ENCODE measurements around the gene TRIM47. TPM values are rescaled to one million over a fixed set of nuclear protein-coding genes. Genes with fewer than 3 reads are reported as not detected.

Gene TRIM47
- total and polyA plus RNA-seq, 4 donors, result 6.9 to 18.5 (median 13.8) TPM

DNA sequence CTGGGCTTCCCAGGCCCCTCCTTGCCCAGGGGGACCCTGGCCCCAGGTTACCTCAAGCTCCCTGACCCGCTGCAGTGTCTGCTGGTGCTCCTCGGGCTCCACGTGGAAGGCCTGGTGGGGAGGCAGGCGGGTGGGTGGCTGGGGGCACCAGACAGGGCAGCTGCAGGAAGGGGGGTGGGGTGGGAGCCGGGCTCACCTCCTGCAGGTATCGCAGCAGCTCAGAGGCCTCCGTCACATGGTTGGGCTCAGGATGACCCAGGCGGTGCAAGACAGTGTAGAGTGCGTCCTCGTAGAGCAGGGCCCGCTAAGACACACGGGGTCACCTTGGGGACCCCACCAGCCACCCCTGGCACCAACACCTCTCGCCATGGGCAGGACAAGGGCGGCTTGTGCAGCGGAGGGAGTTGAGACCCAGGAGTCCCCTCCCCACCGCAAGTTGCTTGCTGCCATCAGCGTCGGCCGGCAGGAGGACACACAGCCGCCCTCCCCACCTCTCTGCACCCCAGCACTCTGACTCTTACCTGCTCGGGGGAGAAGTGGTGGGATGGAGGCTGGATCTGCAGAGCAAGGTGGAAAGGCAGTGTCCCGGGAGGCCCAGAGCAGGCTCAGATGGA is 35.3 kb downstream of the TRIM47 start (continued):
- TF ChIP-seq TAF1 (conservative IDR thresholded peaks at IDR 0.05) (no peak), SP1 (IDR thresholded peaks at IDR 0.05) (no peak), FOXA1 (IDR thresholded peaks at IDR 0.05) (no peak), NR2F2 (IDR thresholded peaks at IDR 0.05) (no peak)

DNA sequence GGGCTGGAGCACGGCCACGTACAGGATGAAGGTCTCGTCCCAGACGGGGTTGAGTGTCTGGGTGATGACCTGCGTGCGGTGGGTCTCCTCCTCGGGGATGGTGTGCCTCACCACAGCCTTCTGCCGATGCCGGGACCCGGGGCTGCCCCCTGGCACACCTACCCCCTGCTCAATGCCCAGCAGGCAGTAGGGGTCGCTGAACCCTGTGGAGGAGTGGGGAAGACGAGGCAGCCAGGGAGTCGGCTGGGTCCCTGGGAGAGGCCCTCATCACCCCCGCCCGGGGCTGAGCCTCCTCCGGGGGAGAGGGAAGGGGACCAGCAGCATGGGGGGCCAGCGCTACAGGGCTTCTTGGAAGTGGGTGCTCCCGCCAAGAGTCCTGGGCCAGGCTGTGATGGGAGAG is 36.0 kb downstream of the TRIM47 start:
- no peak overlapping the region for H3K4me3 ChIP-seq (ENCODE audit: low read depth in 1 of 3, low read length in 3 of 3)
- peaks cover 15 to 29% (median 16%) of the 10 kb centered on the region in 4 donors for H3K36me3 ChIP-seq (ENCODE audit: control insufficient read depth in 4 of 4, insufficient read depth in 3 of 4, low read depth in 1 of 4, low read length in 3 of 4)
- DNase-seq (ENCODE audit: low spot score), result no peak
- no peaks in the 10 kb centered on the region for H3K9me3 ChIP-seq (ENCODE audit: control insufficient read depth in 4 of 4, low read length in 3 of 4)
- no peak overlapping the region for H3K27ac ChIP-seq (ENCODE audit: low read depth in 1 of 2, low read length in 2 of 2)
- WGBS, result 94% methylated on average over 18 of the region's 18 CpGs
- peaks cover 0 to 16% (median 6%) of the 10 kb centered on the region in 4 donors for H3K4me1 ChIP-seq (ENCODE audit: control insufficient read depth in 4 of 4, insufficient read depth in 4 of 4, low read length in 3 of 4)
- TF ChIP-seq NR2F2 (IDR thresholded peaks at IDR 0.05) (no peak), JUND (IDR thresholded peaks at IDR 0.05) (no peak), HNF4A (conservative IDR thresholded peaks at IDR 0.05) (no peak), HNF4G (IDR thresholded peaks at IDR 0.05) (no peak), YY1 (IDR thresholded peaks at IDR 0.05) (no peak), FOXA2 (IDR thresholded peaks at IDR 0.05) (no peak), EGR1 (IDR thresholded peaks at IDR 0.05; ENCODE audit: low read depth in 2 of 2) (no peak), RXRA (IDR thresholded peaks at IDR 0.05) (no peak)
- TF ChIP-seq, protein P1, sequence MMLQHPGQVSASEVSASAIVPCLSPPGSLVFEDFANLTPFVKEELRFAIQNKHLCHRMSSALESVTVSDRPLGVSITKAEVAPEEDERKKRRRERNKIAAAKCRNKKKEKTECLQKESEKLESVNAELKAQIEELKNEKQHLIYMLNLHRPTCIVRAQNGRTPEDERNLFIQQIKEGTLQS (IDR thresholded peaks at IDR 0.05), result no peak
- H3K9ac ChIP-seq (ENCODE audit: low read depth in 1 of 2, low read length in 2 of 2), result no peak overlapping the region
- no peaks in the 10 kb centered on the region for H3K27me3 ChIP-seq (ENCODE audit: control insufficient read depth in 4 of 4, insufficient read depth in 4 of 4, low read length in 3 of 4)

DNA sequence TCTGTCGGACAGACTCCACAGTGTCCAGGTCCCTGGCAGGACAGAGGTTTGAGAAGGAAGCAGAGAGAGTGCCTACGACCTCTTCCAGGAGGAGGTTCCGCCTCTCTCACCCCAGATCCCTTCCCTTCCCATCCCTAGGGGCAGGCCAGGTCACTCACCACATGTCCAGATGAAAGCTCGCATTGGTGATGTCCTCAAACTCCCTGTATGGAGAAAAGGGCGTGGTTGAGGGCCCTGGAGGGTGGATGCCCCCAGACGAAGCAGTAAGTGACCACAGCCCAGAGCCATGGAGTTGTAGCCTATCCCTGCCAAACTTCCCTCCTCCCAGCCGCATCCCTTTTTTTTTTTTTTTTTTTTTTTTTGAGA is 37.6 kb downstream of the TRIM47 start:
- Histone ChIP-seq H3K4me1 (ENCODE audit: control insufficient read depth in 4 of 4, insufficient read depth in 4 of 4, low read length in 3 of 4) (peaks cover 0 to 13% (median 4%) of the 10 kb centered on the region in 4 donors), H3K27me3 (ENCODE audit: control insufficient read depth in 4 of 4, insufficient read depth in 4 of 4, low read length in 3 of 4) (no peaks in the 10 kb centered on the region), H3K4me3 (ENCODE audit: low read depth in 1 of 3, low read length in 3 of 3) (no peak overlapping the region), H3K9ac (ENCODE audit: low read depth in 1 of 2, low read length in 2 of 2) (no peak overlapping the region), H3K36me3 (ENCODE audit: control insufficient read depth in 4 of 4, insufficient read depth in 3 of 4, low read depth in 1 of 4, low read length in 3 of 4) (peaks cover 2 to 20% (median 7%) of the 10 kb centered on the region in 4 donors), H3K9me3 (ENCODE audit: control insufficient read depth in 4 of 4, low read length in 3 of 4) (no peaks in the 10 kb centered on the region), H3K27ac (ENCODE audit: low read depth in 1 of 2, low read length in 2 of 2) (no peak overlapping the region)
- no peak for DNase-seq (ENCODE audit: low spot score)
- 83% methylated on average over 7 of the region's 7 CpGs for WGBS
- TF ChIP-seq TAF1 (conservative IDR thresholded peaks at IDR 0.05) (no peak), NR2F2 (IDR thresholded peaks at IDR 0.05) (no peak), JUND (IDR thresholded peaks at IDR 0.05) (no peak), SP1 (IDR thresholded peaks at IDR 0.05) (no peak), EGR1 (IDR thresholded peaks at IDR 0.05; ENCODE audit: low read depth in 2 of 2) (no peak), YY1 (IDR thresholded peaks at IDR 0.05) (no peak), HNF4G (IDR thresholded peaks at IDR 0.05) (no peak), RXRA (IDR thresholded peaks at IDR 0.05) (no peak), RAD21 (IDR thresholded peaks at IDR 0.05) (no peak), FOXA2 (IDR thresholded peaks at IDR 0.05) (no peak), FOXA1 (IDR thresholded peaks at IDR 0.05) (no peak), HNF4A (conservative IDR thresholded peaks at IDR 0.05) (no peak), GABPA (IDR thresholded peaks at IDR 0.05 in 1 of 2, conservative IDR thresholded peaks at IDR 0.05 in 1 of 2) (no peak)
- TF ChIP-seq, protein P2, sequence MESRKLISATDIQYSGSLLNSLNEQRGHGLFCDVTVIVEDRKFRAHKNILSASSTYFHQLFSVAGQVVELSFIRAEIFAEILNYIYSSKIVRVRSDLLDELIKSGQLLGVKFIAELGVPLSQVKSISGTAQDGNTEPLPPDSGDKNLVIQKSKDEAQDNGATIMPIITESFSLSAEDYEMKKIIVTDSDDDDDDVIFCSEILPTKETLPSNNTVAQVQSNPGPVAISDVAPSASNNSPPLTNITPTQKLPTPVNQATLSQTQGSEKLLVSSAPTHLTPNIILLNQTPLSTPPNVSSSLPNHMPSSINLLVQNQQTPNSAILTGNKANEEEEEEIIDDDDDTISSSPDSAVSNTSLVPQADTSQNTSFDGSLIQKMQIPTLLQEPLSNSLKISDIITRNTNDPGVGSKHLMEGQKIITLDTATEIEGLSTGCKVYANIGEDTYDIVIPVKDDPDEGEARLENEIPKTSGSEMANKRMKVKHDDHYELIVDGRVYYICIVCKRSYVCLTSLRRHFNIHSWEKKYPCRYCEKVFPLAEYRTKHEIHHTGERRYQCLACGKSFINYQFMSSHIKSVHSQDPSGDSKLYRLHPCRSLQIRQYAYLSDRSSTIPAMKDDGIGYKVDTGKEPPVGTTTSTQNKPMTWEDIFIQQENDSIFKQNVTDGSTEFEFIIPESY (IDR thresholded peaks at IDR 0.05), result no peak
- TF ChIP-seq, protein P3, sequence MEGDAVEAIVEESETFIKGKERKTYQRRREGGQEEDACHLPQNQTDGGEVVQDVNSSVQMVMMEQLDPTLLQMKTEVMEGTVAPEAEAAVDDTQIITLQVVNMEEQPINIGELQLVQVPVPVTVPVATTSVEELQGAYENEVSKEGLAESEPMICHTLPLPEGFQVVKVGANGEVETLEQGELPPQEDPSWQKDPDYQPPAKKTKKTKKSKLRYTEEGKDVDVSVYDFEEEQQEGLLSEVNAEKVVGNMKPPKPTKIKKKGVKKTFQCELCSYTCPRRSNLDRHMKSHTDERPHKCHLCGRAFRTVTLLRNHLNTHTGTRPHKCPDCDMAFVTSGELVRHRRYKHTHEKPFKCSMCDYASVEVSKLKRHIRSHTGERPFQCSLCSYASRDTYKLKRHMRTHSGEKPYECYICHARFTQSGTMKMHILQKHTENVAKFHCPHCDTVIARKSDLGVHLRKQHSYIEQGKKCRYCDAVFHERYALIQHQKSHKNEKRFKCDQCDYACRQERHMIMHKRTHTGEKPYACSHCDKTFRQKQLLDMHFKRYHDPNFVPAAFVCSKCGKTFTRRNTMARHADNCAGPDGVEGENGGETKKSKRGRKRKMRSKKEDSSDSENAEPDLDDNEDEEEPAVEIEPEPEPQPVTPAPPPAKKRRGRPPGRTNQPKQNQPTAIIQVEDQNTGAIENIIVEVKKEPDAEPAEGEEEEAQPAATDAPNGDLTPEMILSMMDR (IDR thresholded peaks at IDR 0.05; ENCODE audit: low read depth, low read length, missing input control), result no peak
- TF ChIP-seq, protein P1 (IDR thresholded peaks at IDR 0.05), result no peak
- TF ChIP-seq, protein P4, sequence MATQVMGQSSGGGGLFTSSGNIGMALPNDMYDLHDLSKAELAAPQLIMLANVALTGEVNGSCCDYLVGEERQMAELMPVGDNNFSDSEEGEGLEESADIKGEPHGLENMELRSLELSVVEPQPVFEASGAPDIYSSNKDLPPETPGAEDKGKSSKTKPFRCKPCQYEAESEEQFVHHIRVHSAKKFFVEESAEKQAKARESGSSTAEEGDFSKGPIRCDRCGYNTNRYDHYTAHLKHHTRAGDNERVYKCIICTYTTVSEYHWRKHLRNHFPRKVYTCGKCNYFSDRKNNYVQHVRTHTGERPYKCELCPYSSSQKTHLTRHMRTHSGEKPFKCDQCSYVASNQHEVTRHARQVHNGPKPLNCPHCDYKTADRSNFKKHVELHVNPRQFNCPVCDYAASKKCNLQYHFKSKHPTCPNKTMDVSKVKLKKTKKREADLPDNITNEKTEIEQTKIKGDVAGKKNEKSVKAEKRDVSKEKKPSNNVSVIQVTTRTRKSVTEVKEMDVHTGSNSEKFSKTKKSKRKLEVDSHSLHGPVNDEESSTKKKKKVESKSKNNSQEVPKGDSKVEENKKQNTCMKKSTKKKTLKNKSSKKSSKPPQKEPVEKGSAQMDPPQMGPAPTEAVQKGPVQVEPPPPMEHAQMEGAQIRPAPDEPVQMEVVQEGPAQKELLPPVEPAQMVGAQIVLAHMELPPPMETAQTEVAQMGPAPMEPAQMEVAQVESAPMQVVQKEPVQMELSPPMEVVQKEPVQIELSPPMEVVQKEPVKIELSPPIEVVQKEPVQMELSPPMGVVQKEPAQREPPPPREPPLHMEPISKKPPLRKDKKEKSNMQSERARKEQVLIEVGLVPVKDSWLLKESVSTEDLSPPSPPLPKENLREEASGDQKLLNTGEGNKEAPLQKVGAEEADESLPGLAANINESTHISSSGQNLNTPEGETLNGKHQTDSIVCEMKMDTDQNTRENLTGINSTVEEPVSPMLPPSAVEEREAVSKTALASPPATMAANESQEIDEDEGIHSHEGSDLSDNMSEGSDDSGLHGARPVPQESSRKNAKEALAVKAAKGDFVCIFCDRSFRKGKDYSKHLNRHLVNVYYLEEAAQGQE (IDR thresholded peaks at IDR 0.05), result no peak
- TF ChIP-seq, protein P5, sequence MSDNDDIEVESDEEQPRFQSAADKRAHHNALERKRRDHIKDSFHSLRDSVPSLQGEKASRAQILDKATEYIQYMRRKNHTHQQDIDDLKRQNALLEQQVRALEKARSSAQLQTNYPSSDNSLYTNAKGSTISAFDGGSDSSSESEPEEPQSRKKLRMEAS (IDR thresholded peaks at IDR 0.05), result no peak
